AG04449 (cell line): ENCODE measurements around the gene COA3.

Experiments used
- CTCF ChIA-PET: fragments of 350-600 bp; formaldehyde crosslinking; extraction: SDS; loops from one replicate; lab custom pipeline; 2021; ENCODE audit warnings: antibody characterized with exemption; lab: Yijun Ruan, JAX
- POLR2A ChIA-PET: fragments of 400-600, 350-600 bp; formaldehyde crosslinking; extraction: SDS; loops from one replicate; lab custom pipeline; 2020; ENCODE audit warnings: antibody characterized with exemption, inconsistent platforms; lab: Yijun Ruan, JAX
- DNase-seq: peaks from one replicate; pipeline ENCODE4 v3.0.0-alpha.2; 2010; ENCODE audit warnings: low read depth, low spot score
- H3K4me3 ChIP-seq: 2 replicates; pipeline ENCODE4 v1.5.1; 2011; ENCODE audit warnings: low read depth, mild to moderate bottlenecking, control low read depth, low read length
- TF ChIP-seq, protein P1 (sequence below): IDR thresholded peaks from one replicate; pipeline ENCODE4 v1.5.1; 2011; ENCODE audit warnings: mild to moderate bottlenecking, moderate library complexity, low read length, control low read depth, inconsistent platforms; ENCODE audit not compliant: insufficient read depth; ENCODE audit errors: missing control alignments

The COA3 gene

DNA sequence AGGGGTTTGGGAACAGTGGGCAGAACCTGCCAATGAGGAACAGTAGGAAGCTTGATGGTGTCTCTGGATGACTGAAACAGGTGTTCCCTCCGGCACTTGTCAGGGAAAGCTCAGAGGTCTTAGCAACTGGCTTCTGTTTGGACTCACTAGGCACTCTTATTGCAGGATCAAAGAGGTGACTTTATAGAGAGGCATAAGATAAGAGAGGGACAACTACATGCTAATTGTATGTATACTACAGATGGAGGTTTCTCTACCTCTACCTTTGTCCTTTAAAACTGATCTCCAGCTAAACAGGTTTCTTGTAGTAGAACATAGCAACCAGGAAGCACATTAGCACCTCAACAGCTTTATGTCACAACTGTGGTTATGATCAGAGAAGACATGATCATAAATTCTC lies 7.7 kb upstream of the COA3 start:
- ChIA-PET CTCF (interaction anchor here (0.6 to 1.0 kb wide), 2 partner anchors 8 to 18 kb away, joined by 3 to 5 read pairs; partner anchors contain the start of gene BECN1), POLR2A (no interaction called here)
- no peak for DNase-seq
- no peak overlapping the region for H3K4me3 ChIP-seq
- TF ChIP-seq, protein P1, sequence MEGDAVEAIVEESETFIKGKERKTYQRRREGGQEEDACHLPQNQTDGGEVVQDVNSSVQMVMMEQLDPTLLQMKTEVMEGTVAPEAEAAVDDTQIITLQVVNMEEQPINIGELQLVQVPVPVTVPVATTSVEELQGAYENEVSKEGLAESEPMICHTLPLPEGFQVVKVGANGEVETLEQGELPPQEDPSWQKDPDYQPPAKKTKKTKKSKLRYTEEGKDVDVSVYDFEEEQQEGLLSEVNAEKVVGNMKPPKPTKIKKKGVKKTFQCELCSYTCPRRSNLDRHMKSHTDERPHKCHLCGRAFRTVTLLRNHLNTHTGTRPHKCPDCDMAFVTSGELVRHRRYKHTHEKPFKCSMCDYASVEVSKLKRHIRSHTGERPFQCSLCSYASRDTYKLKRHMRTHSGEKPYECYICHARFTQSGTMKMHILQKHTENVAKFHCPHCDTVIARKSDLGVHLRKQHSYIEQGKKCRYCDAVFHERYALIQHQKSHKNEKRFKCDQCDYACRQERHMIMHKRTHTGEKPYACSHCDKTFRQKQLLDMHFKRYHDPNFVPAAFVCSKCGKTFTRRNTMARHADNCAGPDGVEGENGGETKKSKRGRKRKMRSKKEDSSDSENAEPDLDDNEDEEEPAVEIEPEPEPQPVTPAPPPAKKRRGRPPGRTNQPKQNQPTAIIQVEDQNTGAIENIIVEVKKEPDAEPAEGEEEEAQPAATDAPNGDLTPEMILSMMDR, result no peak

DNA sequence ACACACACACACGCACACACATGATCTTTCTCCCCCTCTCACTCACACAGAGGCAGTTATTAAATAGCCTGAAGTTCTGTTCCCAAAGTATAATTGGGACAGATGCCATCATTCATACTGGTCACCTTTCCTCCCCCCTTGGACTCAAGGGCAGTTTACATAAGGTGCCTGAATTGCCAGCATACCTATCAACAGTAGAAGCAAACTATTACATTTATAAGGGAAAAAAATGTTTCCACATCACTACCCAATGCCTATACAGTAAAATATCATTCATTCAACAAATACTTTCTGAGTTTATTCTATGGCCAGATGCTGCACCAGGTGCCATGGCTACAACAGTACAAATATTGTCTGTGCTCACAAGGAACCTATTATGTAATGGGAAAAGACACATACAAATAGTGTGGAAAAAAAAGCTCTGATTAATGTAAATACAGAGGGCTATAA lies 6.4 kb upstream of the COA3 start:
- TF ChIP-seq, protein P1, result no peak
- DNase-seq, result no peak
- ChIA-PET CTCF (interaction anchor here (0.7 to 0.9 kb wide), 2 partner anchors 18 to 20 kb away, joined by 3 read pairs; no protein-coding TSS in a partner anchor), POLR2A (interaction anchor here (0.7 kb wide), 1 partner anchor 23 kb away, joined by 3 read pairs; no protein-coding TSS in a partner anchor)
- H3K4me3 ChIP-seq, result no peak overlapping the region

DNA sequence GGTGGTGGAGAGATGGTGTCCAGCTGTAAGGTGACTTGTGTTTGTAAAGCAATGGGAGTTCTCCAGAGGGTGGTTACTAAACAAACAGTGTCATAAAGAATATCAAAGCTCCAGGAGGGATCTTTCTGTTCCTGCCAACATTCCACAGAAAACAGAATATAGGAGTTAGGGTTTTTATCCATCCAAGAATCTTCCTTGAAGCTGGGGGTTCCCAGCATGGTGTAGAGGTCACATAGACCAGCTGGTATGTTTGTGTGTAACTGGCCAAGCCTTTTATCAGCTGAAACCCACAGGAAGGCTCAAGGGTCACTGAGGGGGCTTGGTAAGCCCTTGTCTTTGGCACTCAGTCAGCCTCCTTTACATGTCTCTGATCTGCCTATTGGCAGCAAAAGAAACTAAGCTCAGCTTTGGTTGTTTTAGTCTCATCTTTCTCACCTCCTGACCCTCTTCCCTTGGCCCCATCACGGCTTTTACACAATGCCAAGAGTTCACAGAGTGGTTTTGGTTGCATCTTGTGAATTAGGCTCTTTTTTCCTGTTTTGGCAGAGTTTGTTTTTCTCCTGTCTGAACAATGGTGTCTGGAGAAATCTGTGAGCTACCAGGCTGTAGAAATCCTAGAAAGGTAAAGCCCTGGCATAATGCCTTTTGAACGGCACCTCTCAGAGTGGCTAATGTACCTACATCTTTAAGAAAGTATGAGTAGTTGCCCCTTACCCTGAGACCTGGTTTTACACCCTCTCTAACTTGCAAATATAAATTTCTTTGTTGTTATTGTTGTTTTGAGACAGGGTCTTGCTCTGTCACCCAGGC lies 4.8 kb upstream of the COA3 start:
- ChIA-PET CTCF (interaction anchor here (1.0 to 2.9 kb wide), 4 partner anchors 11 to 20 kb away, joined by 3 to 9 read pairs (median 4); partner anchors contain the start of gene BECN1), POLR2A (no interaction called here)
- TF ChIP-seq, protein P1, result no peak
- no peak for DNase-seq
- H3K4me3 ChIP-seq, result no peak overlapping the region

DNA sequence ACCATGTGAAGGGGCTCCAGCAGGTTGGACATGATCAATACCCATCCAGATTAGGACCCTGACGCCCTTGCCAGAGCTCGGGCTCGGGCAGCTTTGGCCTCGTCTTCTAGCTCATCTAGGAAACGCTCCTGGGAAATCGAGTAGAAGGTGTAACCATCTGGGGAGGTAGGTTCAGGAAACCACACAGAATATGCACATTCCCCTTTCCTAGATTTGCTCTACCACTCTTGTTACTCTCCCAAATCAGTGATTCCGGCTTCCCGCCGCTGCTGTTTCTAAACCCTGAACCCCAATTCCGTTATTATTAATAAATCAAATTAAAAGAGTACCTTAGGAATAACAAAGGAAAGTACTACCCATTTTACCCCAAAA lies 507 bp downstream of the COA3 start:
- ChIA-PET CTCF (interaction anchor here (0.9 to 2.5 kb wide), 4 partner anchors 11 to 35 kb away, joined by 3 to 11 read pairs (median 4); partner anchors contain the start of gene BECN1), POLR2A (interaction anchor here (0.7 to 1.8 kb wide), 2 partner anchors 18 to 20 kb away, joined by 3 to 7 read pairs; partner anchors contain the start of gene WNK4)
- peak overlapping the region; percentile 89 for H3K4me3 ChIP-seq
- DNase-seq, result no peak
- TF ChIP-seq, protein P1, result no peak

DNA sequence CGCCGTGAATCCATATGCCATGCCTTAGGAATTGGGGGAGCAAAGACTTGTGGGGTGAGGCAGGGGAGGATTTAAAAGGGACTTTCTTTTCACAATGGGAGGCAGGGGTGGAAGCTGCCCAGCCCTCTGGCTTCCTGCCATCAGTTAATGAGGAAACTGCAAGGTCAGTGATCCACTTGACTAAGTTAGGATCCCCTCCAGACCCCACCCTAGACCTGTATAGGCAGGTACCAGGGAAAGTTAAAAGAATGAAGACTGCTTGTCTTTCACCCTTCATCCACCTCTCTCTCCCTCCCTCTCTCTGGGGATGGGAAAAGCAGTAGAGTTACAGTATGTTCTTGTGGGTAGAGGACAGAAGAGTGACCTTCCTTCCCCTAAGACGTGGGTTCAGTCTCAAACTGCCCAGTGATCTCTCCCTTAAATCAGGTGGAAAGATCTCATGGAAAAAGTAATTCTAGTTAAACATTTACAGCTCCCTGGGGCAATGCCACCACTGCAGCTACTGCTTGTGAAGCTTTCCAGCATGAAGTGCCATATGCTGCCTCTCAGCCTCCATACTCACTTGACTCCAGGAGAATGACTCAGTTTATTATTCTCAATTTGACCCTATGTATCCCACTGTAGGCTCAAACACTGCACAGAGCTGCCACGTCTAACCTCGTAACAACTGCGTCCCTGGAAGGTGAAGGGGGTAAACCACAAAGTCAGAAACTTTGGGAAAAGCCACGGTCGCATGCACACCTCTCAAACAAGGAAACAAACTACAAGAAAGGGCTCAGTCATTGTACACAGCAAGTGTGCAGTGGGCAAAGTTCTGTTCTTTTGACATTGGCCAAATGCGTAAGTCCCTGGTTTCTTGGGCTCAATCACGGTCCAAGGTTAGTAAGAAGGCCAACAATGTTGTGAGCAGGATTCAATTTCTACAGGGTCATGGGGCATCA lies 1.2 kb downstream of the COA3 start:
- DNase-seq, result no peak
- CTCF ChIA-PET, result interaction anchor here (1.1 to 2.5 kb wide), 5 partner anchors 11 to 33 kb away, joined by 4 to 11 read pairs (median 7); partner anchors contain the start of gene BECN1
- TF ChIP-seq, protein P1, result no peak
- peak overlapping the region; percentile 89 for H3K4me3 ChIP-seq
- POLR2A ChIA-PET, result interaction anchor here (0.9 to 2.3 kb wide), 3 partner anchors 14 to 17 kb away, joined by 4 to 7 read pairs (median 6); partner anchors contain the start of gene WNK4
